ENCODE measurements around the gene PPP2R5A.

The PPP2R5A gene

GRCh38 chr1:212354464-212354863 is 69.3 kb downstream of the PPP2R5A start:
- no peaks in the 10 kb centered on the region for H3K4me1 ChIP-seq (ENCODE audit: control insufficient read depth in 1 of 2, insufficient read depth in 1 of 2, low read depth in 1 of 2, low read length in 1 of 2)
- H3K27me3 ChIP-seq = no peaks in the 10 kb centered on the region
- TF ChIP-seq CTCF (IDR thresholded peaks at IDR 0.05) = no peak
- H3K27ac ChIP-seq = no peak overlapping the region
- H3K4me3 ChIP-seq (ENCODE audit: low read depth in 1 of 2, low read length in 1 of 2) = no peak overlapping the region
- peaks cover 84% of the 10 kb centered on the region for H3K36me3 ChIP-seq
- no peaks in the 10 kb centered on the region for H3K9me3 ChIP-seq

- TF ChIP-seq CTCF (IDR thresholded peaks at IDR 0.05) = no peak
These were observed 70.2 kb downstream of the PPP2R5A start for GRCh38 chr1:212355230-212355969.

GRCh38 chr1:212359794-212360479 is 74.7 kb downstream of the PPP2R5A start:
- Histone ChIP-seq H3K4me1 (ENCODE audit: control insufficient read depth in 1 of 2, insufficient read depth in 1 of 2, low read depth in 1 of 2, low read length in 1 of 2) (no peaks in the 10 kb centered on the region), H3K27ac (no peak overlapping the region), H3K36me3 (peaks cover 83% of the 10 kb centered on the region), H3K9me3 (no peaks in the 10 kb centered on the region), H3K27me3 (no peaks in the 10 kb centered on the region), H3K4me3 (ENCODE audit: low read depth in 1 of 2, low read length in 1 of 2) (no peak overlapping the region)
- no peak for TF ChIP-seq CTCF (IDR thresholded peaks at IDR 0.05)

More at GRCh38 chr1:212355230-212355969, 70.2 kb downstream of the PPP2R5A start:
- Histone ChIP-seq H3K9me3 (no peaks in the 10 kb centered on the region), H3K4me1 (ENCODE audit: control insufficient read depth in 1 of 2, insufficient read depth in 1 of 2, low read depth in 1 of 2, low read length in 1 of 2) (no peaks in the 10 kb centered on the region), H3K27me3 (no peaks in the 10 kb centered on the region), H3K27ac (no peak overlapping the region), H3K4me3 (ENCODE audit: low read depth in 1 of 2, low read length in 1 of 2) (no peak overlapping the region), H3K36me3 (peaks cover 84% of the 10 kb centered on the region)

- no peak for TF ChIP-seq CTCF (IDR thresholded peaks at IDR 0.05)
- no peak overlapping the region for H3K4me3 ChIP-seq (ENCODE audit: low read depth in 1 of 2, low read length in 1 of 2)
- H3K27ac ChIP-seq = peak overlapping the region; percentile 46
- no peaks in the 10 kb centered on the region for H3K9me3 ChIP-seq
- H3K36me3 ChIP-seq = peaks cover 74% of the 10 kb centered on the region
- no peaks in the 10 kb centered on the region for H3K4me1 ChIP-seq (ENCODE audit: control insufficient read depth in 1 of 2, insufficient read depth in 1 of 2, low read depth in 1 of 2, low read length in 1 of 2)
- no peaks in the 10 kb centered on the region for H3K27me3 ChIP-seq
These were observed 79.8 kb downstream of the PPP2R5A start for GRCh38 chr1:212364985-212365384.

GRCh38 chr1:212366901-212367300 is 81.7 kb downstream of the PPP2R5A start:
- no peak overlapping the region for H3K4me3 ChIP-seq (ENCODE audit: low read depth in 1 of 2, low read length in 1 of 2)
- H3K27me3 ChIP-seq = no peaks in the 10 kb centered on the region
- peak overlapping the region; percentile 47 for H3K27ac ChIP-seq
- no peak for TF ChIP-seq CTCF (IDR thresholded peaks at IDR 0.05)
- H3K9me3 ChIP-seq = no peaks in the 10 kb centered on the region
- H3K36me3 ChIP-seq = peaks cover 54% of the 10 kb centered on the region
- no peaks in the 10 kb centered on the region for H3K4me1 ChIP-seq (ENCODE audit: control insufficient read depth in 1 of 2, insufficient read depth in 1 of 2, low read depth in 1 of 2, low read length in 1 of 2)

Data from neutrophil (primary cell).